GM12801 (cell line): ENCODE data around the gene ACVRL1.

Experiments used
- TF ChIP-seq, protein P1 (sequence below): IDR thresholded peaks from one replicate; pipeline ENCODE4 v1.5.1; 2011; ENCODE audit warnings: control low read depth; ENCODE audit not compliant: insufficient read length; ENCODE audit errors: extremely low read depth

ACVRL1 gene

DNA sequence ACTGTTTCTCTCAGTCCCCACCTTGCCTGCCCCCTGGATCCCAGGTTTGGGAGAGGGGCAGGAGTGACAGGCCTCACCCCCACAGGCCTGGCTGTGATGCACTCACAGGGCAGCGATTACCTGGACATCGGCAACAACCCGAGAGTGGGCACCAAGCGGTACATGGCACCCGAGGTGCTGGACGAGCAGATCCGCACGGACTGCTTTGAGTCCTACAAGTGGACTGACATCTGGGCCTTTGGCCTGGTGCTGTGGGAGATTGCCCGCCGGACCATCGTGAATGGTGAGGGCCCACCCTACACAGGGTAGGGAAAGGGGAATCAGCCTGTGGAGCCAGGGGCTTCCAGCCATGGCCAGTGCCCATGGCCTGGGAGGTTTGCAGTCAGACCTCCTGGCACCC lies 8.6 kb downstream of the ACVRL1 start:
- TF ChIP-seq, protein P1, sequence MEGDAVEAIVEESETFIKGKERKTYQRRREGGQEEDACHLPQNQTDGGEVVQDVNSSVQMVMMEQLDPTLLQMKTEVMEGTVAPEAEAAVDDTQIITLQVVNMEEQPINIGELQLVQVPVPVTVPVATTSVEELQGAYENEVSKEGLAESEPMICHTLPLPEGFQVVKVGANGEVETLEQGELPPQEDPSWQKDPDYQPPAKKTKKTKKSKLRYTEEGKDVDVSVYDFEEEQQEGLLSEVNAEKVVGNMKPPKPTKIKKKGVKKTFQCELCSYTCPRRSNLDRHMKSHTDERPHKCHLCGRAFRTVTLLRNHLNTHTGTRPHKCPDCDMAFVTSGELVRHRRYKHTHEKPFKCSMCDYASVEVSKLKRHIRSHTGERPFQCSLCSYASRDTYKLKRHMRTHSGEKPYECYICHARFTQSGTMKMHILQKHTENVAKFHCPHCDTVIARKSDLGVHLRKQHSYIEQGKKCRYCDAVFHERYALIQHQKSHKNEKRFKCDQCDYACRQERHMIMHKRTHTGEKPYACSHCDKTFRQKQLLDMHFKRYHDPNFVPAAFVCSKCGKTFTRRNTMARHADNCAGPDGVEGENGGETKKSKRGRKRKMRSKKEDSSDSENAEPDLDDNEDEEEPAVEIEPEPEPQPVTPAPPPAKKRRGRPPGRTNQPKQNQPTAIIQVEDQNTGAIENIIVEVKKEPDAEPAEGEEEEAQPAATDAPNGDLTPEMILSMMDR = no peak

DNA sequence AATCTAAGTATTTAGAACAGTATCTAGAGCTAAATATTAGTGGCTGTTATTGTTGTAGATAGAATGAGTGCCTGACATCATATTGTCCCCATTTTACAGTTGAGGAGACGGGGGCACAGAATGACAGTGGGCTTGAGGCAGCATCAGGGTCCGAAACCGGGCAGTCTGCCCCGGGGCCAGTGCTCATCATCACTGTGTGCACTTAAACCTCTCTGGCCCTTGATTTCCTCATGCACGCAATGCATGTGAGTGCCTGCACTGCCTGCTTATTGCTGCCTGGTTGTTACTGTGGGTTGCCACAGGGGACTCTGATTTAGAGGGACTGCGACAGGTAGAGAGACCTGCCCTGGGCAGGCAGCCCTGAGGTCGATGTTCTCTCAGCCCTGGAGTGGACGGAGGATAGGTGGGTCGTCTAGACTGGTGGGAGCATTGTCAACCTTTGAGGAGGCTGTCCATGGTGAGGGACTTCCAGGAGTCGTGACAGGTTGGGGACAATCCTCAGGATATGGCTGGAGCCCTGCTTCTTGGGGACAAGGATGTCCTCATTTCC lies 9.8 kb downstream of the ACVRL1 start:
- TF ChIP-seq, protein P1 = no peak

DNA sequence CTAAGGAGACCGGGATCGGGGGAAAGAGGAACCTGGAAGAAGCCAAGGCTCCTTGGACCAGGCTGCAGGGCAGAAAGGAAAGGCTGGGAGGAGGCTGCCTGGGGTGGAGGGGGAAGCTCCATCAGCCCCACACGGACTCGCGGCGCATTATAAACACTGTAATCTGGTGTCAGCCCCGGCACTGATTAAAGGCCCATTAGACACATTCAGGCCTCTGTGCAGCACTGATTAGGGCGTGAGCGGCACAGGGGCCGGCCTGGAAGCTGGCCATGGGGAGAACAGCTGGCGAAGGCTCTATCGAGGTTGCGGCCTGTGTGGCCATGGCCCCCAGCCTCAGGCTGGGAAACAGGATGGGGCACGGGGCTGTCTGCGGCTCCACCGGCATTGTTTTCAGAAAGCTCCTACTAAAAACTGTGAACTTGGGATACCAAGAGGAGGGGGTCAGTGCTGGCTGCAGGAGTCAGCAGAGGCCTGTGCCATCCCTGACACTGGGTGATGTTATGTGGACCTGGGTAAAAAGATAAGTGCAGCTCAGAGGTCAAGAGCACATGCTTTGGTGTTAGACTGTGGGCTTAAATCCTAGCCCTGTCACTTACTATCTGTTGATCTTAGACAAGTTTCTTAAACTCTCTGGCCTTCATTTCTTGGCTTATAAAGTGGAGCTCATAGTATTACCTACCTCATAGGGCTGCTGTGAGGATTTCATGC lies 10.6 kb downstream of the ACVRL1 start:
- TF ChIP-seq, protein P1 = no peak

DNA sequence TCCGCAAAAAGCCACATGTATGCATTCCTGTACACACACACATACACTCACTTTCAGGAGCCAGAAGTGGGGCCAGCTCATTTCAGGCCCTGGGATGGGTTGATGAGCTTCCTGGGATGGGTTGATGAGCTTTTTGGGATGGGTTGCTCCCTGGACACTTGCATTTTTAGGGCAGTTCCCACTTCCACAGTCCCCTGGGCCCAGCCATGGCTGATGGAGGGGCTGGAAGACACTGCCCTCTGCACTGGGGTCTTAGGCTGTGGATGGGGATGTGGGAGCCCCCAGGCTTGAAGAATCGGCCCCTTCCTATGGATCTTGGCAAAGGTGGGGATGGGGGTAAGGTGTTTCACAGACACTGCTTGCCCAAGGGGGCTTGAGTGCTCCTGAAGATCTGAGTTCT lies 12.7 kb downstream of the ACVRL1 start:
- TF ChIP-seq, protein P1 = no peak

DNA sequence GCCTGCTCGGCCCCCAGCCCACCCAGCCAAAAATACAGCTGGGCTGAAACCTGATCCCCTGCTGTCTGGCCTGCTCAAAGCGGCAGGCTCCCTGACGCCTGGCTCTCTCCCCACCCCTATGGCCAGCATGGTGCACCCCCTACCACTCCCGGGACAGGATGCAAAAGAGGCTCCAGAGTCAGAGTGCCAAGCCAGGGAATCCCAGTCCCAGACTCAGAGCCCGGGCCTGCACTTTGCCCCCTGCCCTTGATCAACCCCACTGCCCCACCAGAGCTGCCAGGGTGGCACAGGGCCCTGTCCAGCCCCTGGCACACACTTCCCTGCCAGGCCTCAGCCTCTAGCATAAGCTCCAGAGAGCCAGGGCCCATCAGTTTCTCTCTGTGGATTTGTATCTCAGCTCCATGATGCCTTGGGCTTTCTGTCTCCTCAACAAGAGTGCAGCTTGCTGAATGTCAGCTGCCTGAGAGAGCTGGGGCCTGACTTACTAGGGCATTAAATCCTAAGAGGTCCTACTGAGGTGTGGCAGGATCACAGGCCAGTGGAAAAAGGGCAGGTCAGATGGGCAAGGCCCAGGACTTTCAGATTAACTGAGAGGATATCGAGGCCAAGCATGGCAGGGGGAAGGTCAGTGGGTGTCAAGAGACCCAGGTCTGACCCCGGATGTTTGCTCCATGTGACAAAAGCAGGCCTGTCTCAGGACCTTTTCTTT lies 13.9 kb downstream of the ACVRL1 start:
- TF ChIP-seq, protein P1 = no peak

DNA sequence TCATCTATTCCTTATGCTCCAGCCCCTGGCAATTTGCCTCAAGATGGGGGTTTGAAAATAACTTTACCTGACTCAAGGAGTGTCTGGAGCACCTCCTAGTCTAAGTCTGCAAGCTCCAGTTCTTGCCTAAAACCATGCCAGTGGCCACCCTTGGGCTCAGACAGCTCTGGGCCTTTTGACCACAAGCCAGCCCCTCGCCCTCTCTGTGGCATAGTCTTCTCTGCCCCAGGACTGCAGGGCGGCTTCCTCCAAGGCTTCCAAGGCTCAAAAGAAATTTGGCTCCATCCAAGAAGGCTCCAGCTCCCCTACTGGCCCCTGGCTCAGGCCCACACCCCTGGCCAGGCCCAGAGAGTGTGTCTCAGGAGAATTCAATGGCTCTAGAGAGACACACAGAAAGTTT lies 14.8 kb downstream of the ACVRL1 start:
- TF ChIP-seq, protein P1 = no peak

DNA sequence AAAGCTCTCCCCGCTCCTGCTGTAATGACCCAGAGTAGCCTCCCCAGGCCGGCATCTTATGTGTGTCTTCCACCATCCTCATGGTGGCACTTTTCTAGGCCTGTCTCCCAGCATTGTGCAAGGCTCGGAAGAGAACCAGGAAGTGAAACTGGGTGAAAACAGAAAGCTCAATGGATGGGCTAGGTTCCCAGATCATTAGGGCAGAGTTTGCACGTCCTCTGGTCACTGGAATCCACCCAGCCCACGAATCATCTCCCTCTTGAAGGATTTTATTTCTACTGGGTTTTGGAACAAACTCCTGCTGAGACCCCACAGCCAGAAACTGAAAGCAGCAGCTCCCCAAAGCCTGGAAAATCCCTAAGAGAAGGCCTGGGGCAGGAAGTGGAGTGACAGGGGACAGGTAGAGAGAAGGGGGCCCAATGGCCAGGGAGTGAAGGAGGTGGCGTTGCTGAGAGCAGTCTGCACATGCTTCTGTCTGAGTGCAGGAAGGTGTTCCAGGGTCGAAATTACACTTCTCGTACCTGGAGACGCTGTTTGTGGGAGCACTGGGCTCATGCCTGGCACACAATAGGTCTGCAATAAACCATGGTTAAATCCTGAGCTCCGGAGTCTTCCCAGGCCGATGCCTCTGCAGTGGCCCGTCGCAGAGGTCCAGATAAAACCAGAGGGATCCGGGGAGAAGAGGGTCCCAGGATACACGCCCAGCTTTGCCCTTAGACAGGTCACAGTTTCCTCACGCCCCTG lies 15.6 kb downstream of the ACVRL1 start:
- TF ChIP-seq, protein P1 = no peak
